Measurements from ENCODE around the gene SRD5A1.

GRCh38 chr5:6637590-6637989 lies 4.3 kb downstream of the SRD5A1 start:
- TF ChIP-seq, protein P1, sequence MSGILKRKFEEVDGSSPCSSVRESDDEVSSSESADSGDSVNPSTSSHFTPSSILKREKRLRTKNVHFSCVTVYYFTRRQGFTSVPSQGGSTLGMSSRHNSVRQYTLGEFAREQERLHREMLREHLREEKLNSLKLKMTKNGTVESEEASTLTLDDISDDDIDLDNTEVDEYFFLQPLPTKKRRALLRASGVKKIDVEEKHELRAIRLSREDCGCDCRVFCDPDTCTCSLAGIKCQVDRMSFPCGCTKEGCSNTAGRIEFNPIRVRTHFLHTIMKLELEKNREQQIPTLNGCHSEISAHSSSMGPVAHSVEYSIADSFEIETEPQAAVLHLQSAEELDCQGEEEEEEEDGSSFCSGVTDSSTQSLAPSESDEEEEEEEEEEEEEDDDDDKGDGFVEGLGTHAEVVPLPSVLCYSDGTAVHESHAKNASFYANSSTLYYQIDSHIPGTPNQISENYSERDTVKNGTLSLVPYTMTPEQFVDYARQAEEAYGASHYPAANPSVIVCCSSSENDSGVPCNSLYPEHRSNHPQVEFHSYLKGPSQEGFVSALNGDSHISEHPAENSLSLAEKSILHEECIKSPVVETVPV (CRISPR knock-in tag; IDR thresholded peaks at IDR 0.05): no peak
- TF ChIP-seq ARNTL (CRISPR knock-in tag; IDR thresholded peaks at IDR 0.05; ENCODE audit: borderline replicate concordance, low read depth) (no peak), PPARA (CRISPR knock-in tag; IDR thresholded peaks at IDR 0.05; ENCODE audit: borderline replicate concordance) (no peak), OSR1 (CRISPR knock-in tag; IDR thresholded peaks at IDR 0.05) (no peak), ISL1 (CRISPR knock-in tag; IDR thresholded peaks at IDR 0.05) (no peak), ZNF70 (CRISPR knock-in tag; IDR thresholded peaks at IDR 0.05) (no peak), RARB (CRISPR knock-in tag; IDR thresholded peaks at IDR 0.05) (no peak), GLIS3 (CRISPR knock-in tag; IDR thresholded peaks at IDR 0.05) (no peak)

Data from SK-N-SH treated with all-trans-retinoic acid at 6 μM for 48 hours (cell line).